Activated T-cell treated with anti-CD3 and anti-CD28 coated beads, Interleukin-2, amount 50 U/mL, for 4 hours (primary cell): ENCODE data around the gene C16orf89. TPM values are rescaled to one million over a fixed set of nuclear protein-coding genes. Genes with fewer than 3 reads are reported as not detected.

ENCODE experiments used
- ATAC-seq, 2 donors: fragments of 200-7000 bp; cut with Tn5 transposase; one replicate each; pipeline ENCODE4 v1.10.0; 2021
- DNase-seq: peaks from one replicate; pipeline ENCODE4 v3.0.0-alpha.2; 2020
- H3K27me3 Mint-ChIP-seq: one replicate; pipeline ENCODE4 v1.8.0; 2021; ENCODE audit warnings: low read depth, mixed read lengths
- H3K36me3 Mint-ChIP-seq: one replicate; pipeline ENCODE4 v1.8.0; 2022; ENCODE audit warnings: mixed read lengths; ENCODE audit not compliant: insufficient read depth
- H3K4me1 Mint-ChIP-seq: one replicate; pipeline ENCODE4 v1.8.0; 2021; ENCODE audit warnings: low read depth, mixed read lengths
- H3K4me3 Mint-ChIP-seq: one replicate; pipeline ENCODE4 v1.8.0; 2021; ENCODE audit warnings: mild to moderate bottlenecking, moderate library complexity, mixed read lengths
- H3K9me3 Mint-ChIP-seq: one replicate; pipeline ENCODE4 v1.8.0; 2021; ENCODE audit warnings: mixed read lengths
- total RNA-seq, 3 donors: library from RNA; stranded (reverse); gene quantifications; one replicate each; pipeline ENCODE4 v1.2.1, GENCODE V29; 2021

C16orf89 gene
- total RNA-seq, 3 donors from 2014 or later: not detected

GRCh38 chr16:5034167-5034523, 31.6 kb downstream of the C16orf89 start:
- ATAC-seq: no peak
- Mint-ChIP-seq H3K4me1 (peaks cover 18% of the 10 kb centered on the region), H3K36me3 (peaks cover 2% of the 10 kb centered on the region), H3K4me3 (peak overlapping the region; percentile 84), H3K9me3 (no peaks in the 10 kb centered on the region), H3K27me3 (no peaks in the 10 kb centered on the region)
- no peak for DNase-seq

- Mint-ChIP-seq H3K4me3 (peak within 1 kb of the TSS; percentile 84), H3K4me1 (peaks cover 18% of the 10 kb centered on the region), H3K27me3 (no peaks in the 10 kb centered on the region), H3K9me3 (no peaks in the 10 kb centered on the region), H3K36me3 (peaks cover 2% of the 10 kb centered on the region)
- DNase-seq: peak; percentile 73
- ATAC-seq: peak; percentile 95 to 96
These were observed 32.2 kb downstream of the C16orf89 start, which contains the start of gene NAGPA for GRCh38 chr16:5033256-5034166. NAGPA (minus strand) TSS chr16:5033935; CDS start chr16:5033914, 21 bp downstream.

- no peaks in the 10 kb centered on the region for H3K9me3 Mint-ChIP-seq
- peak overlapping the region; percentile 84 for H3K4me3 Mint-ChIP-seq
These were observed 33.0 kb downstream of the C16orf89 start for GRCh38 chr16:5032748-5033167.

GRCh38 chr16:5031601-5032000, 34.2 kb downstream of the C16orf89 start:
- DNase-seq (no peak), ATAC-seq (no peak)
- no peaks in the 10 kb centered on the region for H3K27me3 Mint-ChIP-seq
- H3K9me3 Mint-ChIP-seq: no peaks in the 10 kb centered on the region
- peaks cover 4% of the 10 kb centered on the region for H3K36me3 Mint-ChIP-seq
- peaks cover 18% of the 10 kb centered on the region for H3K4me1 Mint-ChIP-seq
- peak overlapping the region; percentile 52 for H3K4me3 Mint-ChIP-seq

More at GRCh38 chr16:5032748-5033167, 33.0 kb downstream of the C16orf89 start:
- Mint-ChIP-seq H3K27me3 (no peaks in the 10 kb centered on the region), H3K4me1 (peaks cover 18% of the 10 kb centered on the region), H3K36me3 (peaks cover 2% of the 10 kb centered on the region)
- DNase-seq (no peak), ATAC-seq (no peak)

GRCh38 chr16:5030251-5030870, 35.4 kb downstream of the C16orf89 start:
- peaks cover 18% of the 10 kb centered on the region for H3K4me1 Mint-ChIP-seq
- no peak for DNase-seq
- peaks cover 4% of the 10 kb centered on the region for H3K36me3 Mint-ChIP-seq
- no peaks in the 10 kb centered on the region for H3K9me3 Mint-ChIP-seq
- no peak overlapping the region for H3K4me3 Mint-ChIP-seq
- ATAC-seq: no peak
- H3K27me3 Mint-ChIP-seq: no peaks in the 10 kb centered on the region

DNA sequence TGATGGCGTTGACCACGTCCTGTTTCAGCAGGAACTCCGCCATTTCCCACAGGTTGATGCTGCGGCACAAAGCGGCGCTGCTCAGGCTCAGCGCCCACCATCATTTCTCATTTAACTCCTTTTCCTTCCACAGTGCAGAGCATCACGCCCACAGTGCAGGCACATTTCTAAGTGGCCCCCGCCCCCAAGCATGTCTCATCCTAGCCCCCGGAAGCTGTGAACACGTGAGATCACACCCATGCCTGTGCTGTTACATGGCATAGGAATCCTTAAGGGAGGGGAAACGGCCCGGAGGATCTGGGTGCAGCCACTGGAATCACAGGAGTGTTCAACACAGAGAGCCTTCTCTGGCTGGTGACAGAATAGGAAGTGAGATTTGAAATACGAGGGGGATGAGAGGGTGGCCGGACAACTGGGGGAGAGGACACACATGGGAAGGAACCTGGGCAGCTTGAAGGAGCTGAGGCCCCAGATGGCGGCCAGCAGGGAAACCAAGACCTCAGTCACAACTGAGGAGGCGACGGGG, 36.7 kb downstream of the C16orf89 start:
- no peak overlapping the region for H3K4me3 Mint-ChIP-seq
- no peaks in the 10 kb centered on the region for H3K27me3 Mint-ChIP-seq
- no peaks in the 10 kb centered on the region for H3K9me3 Mint-ChIP-seq
- H3K36me3 Mint-ChIP-seq: peaks cover 4% of the 10 kb centered on the region
- ATAC-seq: no peak
- DNase-seq: no peak
- H3K4me1 Mint-ChIP-seq: peaks cover 11% of the 10 kb centered on the region

DNA sequence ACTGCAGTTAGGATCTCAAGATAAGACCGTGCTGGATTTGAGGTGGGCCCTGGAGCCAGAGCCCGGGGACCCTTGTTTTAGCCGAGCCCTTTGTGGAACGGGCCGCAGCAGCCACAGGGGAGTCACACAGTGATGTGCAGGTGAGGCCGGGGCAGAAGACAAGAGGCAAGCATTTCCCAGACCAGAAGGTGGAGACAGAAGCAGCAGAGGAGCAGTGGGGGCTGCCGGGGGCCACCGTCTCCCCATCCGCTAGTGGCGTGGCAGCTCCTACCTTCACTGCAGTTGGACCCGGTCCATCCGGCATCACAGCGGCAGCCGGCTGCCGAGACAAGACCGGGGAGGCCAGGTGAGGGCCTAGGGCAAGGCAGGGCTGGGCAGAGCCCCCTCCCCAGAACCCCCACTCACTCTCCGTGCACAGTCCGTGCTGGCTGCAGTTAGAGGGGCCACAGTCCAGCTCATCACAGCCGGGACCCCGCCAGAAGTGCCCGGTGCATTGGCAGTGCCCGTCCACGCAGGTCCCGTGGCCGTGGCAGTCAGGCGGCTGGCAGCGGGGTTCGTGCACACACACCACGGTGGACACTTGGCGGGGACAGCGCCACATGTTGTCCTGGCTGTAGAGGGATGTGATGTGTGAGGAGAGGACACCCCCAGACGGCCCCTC, 38.1 kb downstream of the C16orf89 start:
- Mint-ChIP-seq H3K4me1 (peaks cover 5% of the 10 kb centered on the region), H3K36me3 (peaks cover 4% of the 10 kb centered on the region), H3K9me3 (no peaks in the 10 kb centered on the region), H3K4me3 (no peak overlapping the region), H3K27me3 (no peaks in the 10 kb centered on the region)
- ATAC-seq: peak in 1 of 2 donors; percentile 15
- no peak for DNase-seq

DNA sequence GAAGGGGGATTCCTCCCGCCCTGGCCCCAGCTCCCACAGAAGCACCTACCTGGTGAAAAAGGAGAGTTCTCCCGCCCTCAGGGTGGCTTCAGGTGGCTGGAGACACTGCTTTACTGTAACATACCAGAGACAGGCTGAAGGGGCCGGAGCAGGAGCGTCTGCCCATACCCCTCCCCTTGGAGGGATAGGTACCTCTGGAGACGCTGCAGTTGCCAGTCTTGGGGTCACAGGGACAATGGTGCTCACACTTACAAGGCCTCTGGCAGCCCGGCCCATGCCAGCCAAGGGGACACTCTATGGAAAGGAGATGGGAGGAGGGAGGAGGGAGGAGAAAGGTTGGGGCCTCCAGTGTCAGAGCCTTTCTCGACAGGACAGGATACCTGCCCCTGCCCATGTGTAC, 38.7 kb downstream of the C16orf89 start:
- Mint-ChIP-seq H3K9me3 (no peaks in the 10 kb centered on the region), H3K36me3 (peaks cover 4% of the 10 kb centered on the region), H3K4me3 (no peak overlapping the region), H3K4me1 (peaks cover 2% of the 10 kb centered on the region), H3K27me3 (no peaks in the 10 kb centered on the region)
- DNase-seq (no peak), ATAC-seq (no peak)

GRCh38 chr16:5026664-5027063, 39.1 kb downstream of the C16orf89 start:
- Mint-ChIP-seq H3K27me3 (no peaks in the 10 kb centered on the region), H3K9me3 (no peaks in the 10 kb centered on the region), H3K4me3 (no peak overlapping the region), H3K4me1 (no peaks in the 10 kb centered on the region), H3K36me3 (peaks cover 4% of the 10 kb centered on the region)
- ATAC-seq (no peak), DNase-seq (no peak)

GRCh38 chr16:5025171-5025632, 40.6 kb downstream of the C16orf89 start:
- Mint-ChIP-seq H3K9me3 (no peaks in the 10 kb centered on the region), H3K36me3 (peaks cover 2% of the 10 kb centered on the region), H3K4me1 (no peaks in the 10 kb centered on the region), H3K4me3 (no peak overlapping the region), H3K27me3 (no peaks in the 10 kb centered on the region)
- no peak for DNase-seq
- no peak for ATAC-seq

DNA sequence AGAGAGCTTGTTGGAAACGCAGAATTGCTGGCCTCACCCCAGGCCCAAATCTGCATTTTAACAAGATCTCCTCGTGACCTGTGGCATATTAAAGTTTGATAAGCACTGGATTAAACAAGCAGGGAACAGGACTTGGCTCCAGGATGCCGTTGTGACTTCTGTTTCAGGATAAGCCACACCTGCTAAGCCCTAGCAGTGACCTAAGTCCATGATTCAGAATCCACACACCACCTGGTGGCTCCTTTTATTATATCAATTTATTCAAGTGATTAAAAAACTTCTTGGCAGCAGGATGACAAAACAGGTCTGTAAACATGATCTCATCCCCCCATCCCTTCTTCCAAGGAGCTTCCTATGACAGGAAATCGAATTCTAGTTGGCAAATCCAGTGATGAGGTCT, 41.1 kb downstream of the C16orf89 start:
- no peaks in the 10 kb centered on the region for H3K27me3 Mint-ChIP-seq
- ATAC-seq (no peak), DNase-seq (no peak)
- no peaks in the 10 kb centered on the region for H3K9me3 Mint-ChIP-seq
- H3K4me3 Mint-ChIP-seq: no peak overlapping the region
- no peaks in the 10 kb centered on the region for H3K4me1 Mint-ChIP-seq
- H3K36me3 Mint-ChIP-seq: peaks cover 2% of the 10 kb centered on the region

GRCh38 chr16:5022521-5022920, 43.2 kb downstream of the C16orf89 start:
- H3K4me1 Mint-ChIP-seq: no peaks in the 10 kb centered on the region
- DNase-seq (no peak), ATAC-seq (no peak)
- H3K9me3 Mint-ChIP-seq: no peaks in the 10 kb centered on the region
- no peaks in the 10 kb centered on the region for H3K27me3 Mint-ChIP-seq
- peaks cover 2% of the 10 kb centered on the region for H3K36me3 Mint-ChIP-seq
- H3K4me3 Mint-ChIP-seq: no peak overlapping the region

DNA sequence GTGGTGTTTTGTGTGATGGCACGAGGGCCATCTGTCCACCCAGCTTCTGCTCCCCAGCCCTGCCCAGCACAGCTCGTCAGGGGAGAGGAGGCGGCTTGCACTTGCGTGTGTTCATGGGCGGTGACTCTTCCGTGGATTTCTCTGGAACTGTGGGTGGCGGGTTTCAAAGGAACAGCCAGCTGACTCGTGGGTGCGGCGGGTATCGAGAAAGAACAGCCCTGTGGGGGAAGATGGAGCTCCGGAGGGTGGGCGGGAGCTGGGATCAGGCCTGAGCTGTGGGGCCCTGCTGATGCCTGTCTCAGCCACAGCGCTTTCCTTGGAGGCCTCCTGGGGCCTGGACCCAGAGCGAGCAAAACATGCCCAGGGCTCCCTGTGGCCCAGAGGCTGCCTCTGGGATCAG, 45.2 kb downstream of the C16orf89 start:
- no peaks in the 10 kb centered on the region for H3K9me3 Mint-ChIP-seq
- H3K36me3 Mint-ChIP-seq: no peaks in the 10 kb centered on the region
- DNase-seq (no peak), ATAC-seq (no peak)
- H3K27me3 Mint-ChIP-seq: peaks cover 3% of the 10 kb centered on the region
- no peaks in the 10 kb centered on the region for H3K4me1 Mint-ChIP-seq
- no peak overlapping the region for H3K4me3 Mint-ChIP-seq

DNA sequence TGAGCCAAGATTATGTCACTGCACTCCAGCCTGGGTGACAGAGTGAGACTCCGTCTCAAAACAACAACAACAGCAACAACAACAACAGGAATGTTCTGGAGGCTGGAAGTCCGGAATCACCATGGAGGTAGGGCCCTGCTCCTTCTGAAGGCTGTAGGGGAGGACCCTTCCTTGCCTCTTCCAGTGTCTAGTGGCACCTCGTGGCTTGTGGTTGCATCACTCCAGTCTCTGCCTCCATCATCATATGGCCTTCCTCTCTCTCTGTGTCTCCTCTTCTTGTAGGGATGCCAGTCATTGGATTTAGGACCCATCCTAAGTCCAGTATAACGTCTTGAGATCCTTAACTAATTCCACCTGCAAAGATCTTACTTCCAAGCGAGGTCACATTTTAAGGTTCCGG, 46.0 kb downstream of the C16orf89 start:
- no peak for DNase-seq
- Mint-ChIP-seq H3K4me3 (no peak overlapping the region), H3K36me3 (no peaks in the 10 kb centered on the region), H3K27me3 (peaks cover 3% of the 10 kb centered on the region), H3K9me3 (no peaks in the 10 kb centered on the region), H3K4me1 (no peaks in the 10 kb centered on the region)
- ATAC-seq: no peak
